ENCODE results near the gene ARVCF.

Gene ARVCF

DNA sequence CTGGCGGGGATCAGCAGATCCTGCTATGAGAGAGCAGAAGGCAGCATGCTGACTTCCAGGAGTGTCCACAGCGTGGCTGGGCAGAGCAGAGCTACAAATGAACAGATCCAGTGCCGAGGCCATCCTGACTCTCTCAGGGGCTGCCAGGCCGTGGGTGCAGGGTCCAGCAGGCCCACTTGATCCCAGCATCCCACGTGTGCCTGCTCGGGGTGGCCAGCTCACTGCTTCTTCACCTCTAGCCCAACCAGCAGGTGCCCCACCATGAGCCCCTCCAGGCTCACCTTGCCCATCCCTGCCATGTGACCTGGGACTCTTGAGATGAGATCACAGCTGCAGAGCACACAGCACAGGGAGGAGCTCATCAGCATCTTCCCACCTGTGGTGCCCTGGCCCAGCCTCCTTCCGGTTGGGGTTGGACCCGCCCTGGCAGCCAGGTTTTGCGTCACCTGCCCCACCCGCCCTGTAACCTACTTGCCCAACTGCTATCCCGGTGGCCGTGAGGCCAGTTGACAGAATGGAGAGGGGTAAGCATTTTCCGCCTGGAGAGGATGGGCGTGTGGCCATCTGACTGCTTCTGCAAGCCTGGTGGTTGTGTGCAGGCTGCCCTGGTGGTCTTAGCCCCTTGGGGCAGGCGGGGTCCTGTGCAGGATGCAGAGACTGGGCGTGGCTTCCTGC is 15.2 kb upstream of the ARVCF start:
- Histone ChIP-seq H3K9ac (ENCODE audit: low read depth in 1 of 2, low read length in 2 of 2) (no peak overlapping the region), H3K4me1 (ENCODE audit: control insufficient read depth in 1 of 2, insufficient read depth in 2 of 2, low read length in 2 of 2) (peaks cover 0 to 14% of the 10 kb centered on the region in 2 donors), H3K36me3 (ENCODE audit: control insufficient read depth in 1 of 2, insufficient read depth in 2 of 2, low read length in 2 of 2) (peaks cover 0 to 17% of the 10 kb centered on the region in 2 donors), H3K27me3 (ENCODE audit: control insufficient read depth in 1 of 2, insufficient read depth in 2 of 2, low read length in 2 of 2) (no peaks in the 10 kb centered on the region), H3K27ac (ENCODE audit: low read depth, low read length) (no peak overlapping the region), H3K4me3 (ENCODE audit: low read depth in 1 of 2, low read length in 2 of 2) (no peak overlapping the region), H3K9me3 (ENCODE audit: control insufficient read depth in 1 of 2, low read length in 2 of 2) (no peaks in the 10 kb centered on the region)

DNA sequence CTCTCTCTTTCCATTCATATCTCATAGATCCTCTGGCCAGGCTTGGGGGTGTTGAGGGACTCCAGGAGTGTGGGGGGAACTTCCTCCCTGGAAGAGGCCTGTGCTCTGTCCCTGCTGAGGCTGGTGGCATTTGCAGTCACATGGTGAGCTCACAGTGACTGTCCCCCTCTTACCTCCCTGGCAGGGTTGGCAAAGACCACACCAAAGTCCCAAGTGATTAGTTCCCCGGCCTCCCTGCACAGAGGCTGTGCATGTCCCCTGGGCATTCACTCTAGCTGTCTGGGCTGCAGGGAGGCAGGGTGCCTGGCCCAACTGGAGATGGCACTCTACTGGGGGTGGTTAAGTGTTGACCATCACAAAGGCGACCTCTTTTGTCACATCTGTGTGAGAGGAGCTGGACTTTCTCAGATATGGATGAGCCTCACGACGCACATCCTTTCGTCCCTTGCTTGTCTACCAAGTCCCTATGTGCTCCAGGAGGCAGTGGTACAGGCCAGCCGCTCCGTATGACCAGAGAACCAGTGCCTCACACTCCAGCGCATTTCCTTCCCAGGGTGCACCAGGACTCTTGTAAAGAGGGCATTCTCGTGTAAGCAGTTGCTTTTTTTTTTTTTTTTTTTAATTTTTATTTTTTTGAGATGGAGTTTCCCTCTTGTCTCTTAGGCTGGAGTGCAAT is 13.1 kb upstream of the ARVCF start:
- Histone ChIP-seq H3K36me3 (ENCODE audit: control insufficient read depth in 1 of 2, insufficient read depth in 2 of 2, low read length in 2 of 2) (peaks cover 0 to 18% of the 10 kb centered on the region in 2 donors), H3K9me3 (ENCODE audit: control insufficient read depth in 1 of 2, low read length in 2 of 2) (no peaks in the 10 kb centered on the region), H3K27me3 (ENCODE audit: control insufficient read depth in 1 of 2, insufficient read depth in 2 of 2, low read length in 2 of 2) (no peaks in the 10 kb centered on the region), H3K4me1 (ENCODE audit: control insufficient read depth in 1 of 2, insufficient read depth in 2 of 2, low read length in 2 of 2) (peaks cover 0 to 14% of the 10 kb centered on the region in 2 donors), H3K4me3 (ENCODE audit: low read depth in 1 of 2, low read length in 2 of 2) (no peak overlapping the region), H3K27ac (ENCODE audit: low read depth, low read length) (no peak overlapping the region), H3K9ac (ENCODE audit: low read depth in 1 of 2, low read length in 2 of 2) (no peak overlapping the region)

DNA sequence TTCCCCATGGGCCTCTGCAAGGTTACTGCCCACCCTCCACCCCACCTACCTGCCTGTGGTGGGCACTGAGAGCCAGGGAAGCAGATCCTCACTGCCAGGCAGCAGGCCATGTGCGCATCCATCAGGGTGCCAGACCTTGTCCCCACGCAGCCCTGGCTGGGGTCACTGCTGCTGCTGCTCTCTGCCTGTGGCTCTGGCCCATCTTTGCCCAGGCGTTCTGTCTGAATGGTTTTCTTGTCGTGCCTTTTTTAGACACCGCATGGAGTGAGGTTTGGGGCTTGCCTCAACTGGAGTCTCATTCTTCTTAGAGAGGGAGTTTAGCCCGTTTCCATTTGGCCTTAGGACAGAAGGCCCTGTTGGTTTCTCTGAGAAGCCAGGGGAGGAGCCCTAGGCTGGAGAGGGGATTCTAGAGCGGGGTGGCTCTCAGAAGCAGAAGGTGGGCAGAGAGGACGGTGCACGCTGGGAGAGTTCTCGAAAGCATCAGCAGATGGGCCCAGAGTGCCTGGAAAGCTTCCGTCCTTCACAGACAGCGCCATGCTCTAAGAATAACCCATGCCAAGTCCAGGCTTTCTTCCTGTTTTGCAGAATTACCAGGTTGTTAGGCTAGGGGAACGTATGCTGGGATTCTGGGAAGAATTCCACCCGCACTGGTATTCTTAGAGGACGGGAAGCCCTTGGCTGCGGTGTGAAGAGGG is 12.4 kb upstream of the ARVCF start:
- H3K36me3 ChIP-seq (ENCODE audit: control insufficient read depth in 1 of 2, insufficient read depth in 2 of 2, low read length in 2 of 2) = peaks cover 0 to 20% of the 10 kb centered on the region in 2 donors
- peaks cover 0 to 14% of the 10 kb centered on the region in 2 donors for H3K4me1 ChIP-seq (ENCODE audit: control insufficient read depth in 1 of 2, insufficient read depth in 2 of 2, low read length in 2 of 2)
- no peaks in the 10 kb centered on the region for H3K9me3 ChIP-seq (ENCODE audit: control insufficient read depth in 1 of 2, low read length in 2 of 2)
- no peak overlapping the region for H3K27ac ChIP-seq (ENCODE audit: low read depth, low read length)
- H3K9ac ChIP-seq (ENCODE audit: low read depth in 1 of 2, low read length in 2 of 2) = no peak overlapping the region
- H3K27me3 ChIP-seq (ENCODE audit: control insufficient read depth in 1 of 2, insufficient read depth in 2 of 2, low read length in 2 of 2) = no peaks in the 10 kb centered on the region
- no peak overlapping the region for H3K4me3 ChIP-seq (ENCODE audit: low read depth in 1 of 2, low read length in 2 of 2)

DNA sequence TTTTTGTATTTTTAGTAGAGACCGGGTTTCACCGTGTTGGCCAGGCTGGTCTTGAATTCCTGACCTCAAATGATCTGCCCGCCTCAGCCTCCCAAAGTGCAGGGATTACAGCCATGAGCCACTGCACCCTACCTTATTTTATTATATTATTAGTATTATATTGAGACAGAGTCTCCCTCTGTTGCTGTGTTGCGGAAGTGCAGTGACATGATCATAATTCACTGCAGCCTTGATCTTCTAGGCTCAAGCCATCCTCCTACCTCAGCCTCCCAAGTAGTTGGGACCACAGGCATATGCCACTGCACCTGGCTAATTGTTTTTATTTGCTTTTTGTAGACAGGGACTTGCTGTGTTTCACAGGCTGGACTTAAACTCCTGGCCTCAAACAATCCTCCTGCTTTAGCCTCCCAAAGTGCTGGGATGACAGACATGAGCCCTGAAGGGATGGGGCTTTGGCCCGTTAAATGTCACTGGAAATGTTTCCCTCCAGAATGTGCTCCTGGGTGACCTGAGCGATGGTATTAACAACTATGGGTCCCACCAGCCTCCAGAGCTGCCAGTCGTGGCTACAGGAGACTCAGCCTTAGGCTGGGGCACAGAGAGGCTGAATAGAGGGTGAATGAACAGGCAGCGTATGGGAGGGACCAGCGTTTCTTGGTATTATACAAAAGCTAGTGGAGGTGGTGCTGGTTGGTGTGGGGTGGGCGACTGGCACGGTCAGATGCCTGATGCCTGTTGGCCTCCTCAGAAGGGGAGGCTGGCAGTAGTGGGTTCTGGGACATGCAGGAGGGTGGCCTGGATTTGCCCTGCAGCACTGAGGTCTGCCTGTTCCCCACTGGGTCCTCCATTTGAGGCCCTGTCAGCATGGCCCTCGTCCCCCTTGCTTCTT is 11.6 kb upstream of the ARVCF start:
- Histone ChIP-seq H3K27ac (ENCODE audit: low read depth, low read length) (no peak overlapping the region), H3K27me3 (ENCODE audit: control insufficient read depth in 1 of 2, insufficient read depth in 2 of 2, low read length in 2 of 2) (no peaks in the 10 kb centered on the region), H3K36me3 (ENCODE audit: control insufficient read depth in 1 of 2, insufficient read depth in 2 of 2, low read length in 2 of 2) (peaks cover 0 to 20% of the 10 kb centered on the region in 2 donors), H3K4me3 (ENCODE audit: low read depth in 1 of 2, low read length in 2 of 2) (no peak overlapping the region), H3K9ac (ENCODE audit: low read depth in 1 of 2, low read length in 2 of 2) (no peak overlapping the region), H3K9me3 (ENCODE audit: control insufficient read depth in 1 of 2, low read length in 2 of 2) (no peaks in the 10 kb centered on the region), H3K4me1 (ENCODE audit: control insufficient read depth in 1 of 2, insufficient read depth in 2 of 2, low read length in 2 of 2) (peaks cover 0 to 14% of the 10 kb centered on the region in 2 donors)

DNA sequence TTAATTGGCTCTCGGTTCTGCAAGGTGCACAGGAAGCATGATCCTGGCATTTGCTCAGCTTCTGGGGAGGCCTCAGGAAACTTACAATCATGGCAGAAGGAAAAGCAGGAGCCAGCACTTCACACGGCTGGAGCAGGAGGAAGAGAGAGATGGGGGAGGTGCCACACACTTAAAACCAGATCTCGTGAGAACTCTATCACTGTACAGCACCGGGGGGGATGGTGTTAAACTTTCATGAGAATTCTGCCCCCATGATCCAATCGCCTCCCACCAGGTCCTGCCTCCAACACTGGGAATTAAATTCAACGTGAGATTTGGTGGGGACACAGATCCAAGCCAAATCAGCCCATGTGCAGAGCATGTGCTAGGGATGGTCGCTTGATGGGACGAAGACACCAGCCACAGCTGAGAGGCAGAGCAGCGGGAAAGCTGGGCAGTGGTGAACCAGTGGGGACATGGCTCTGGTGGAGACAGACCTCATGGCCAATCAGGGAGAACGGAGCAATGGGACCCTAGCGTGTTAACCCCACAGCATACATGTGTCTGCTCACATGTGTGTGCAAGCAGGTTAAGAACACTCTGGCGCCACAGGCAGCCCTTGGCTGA is 10.5 kb upstream of the ARVCF start:
- no peak overlapping the region for H3K4me3 ChIP-seq (ENCODE audit: low read depth in 1 of 2, low read length in 2 of 2)
- no peaks in the 10 kb centered on the region for H3K27me3 ChIP-seq (ENCODE audit: control insufficient read depth in 1 of 2, insufficient read depth in 2 of 2, low read length in 2 of 2)
- no peaks in the 10 kb centered on the region for H3K9me3 ChIP-seq (ENCODE audit: control insufficient read depth in 1 of 2, low read length in 2 of 2)
- no peak overlapping the region for H3K9ac ChIP-seq (ENCODE audit: low read depth in 1 of 2, low read length in 2 of 2)
- peaks cover 0 to 18% of the 10 kb centered on the region in 2 donors for H3K36me3 ChIP-seq (ENCODE audit: control insufficient read depth in 1 of 2, insufficient read depth in 2 of 2, low read length in 2 of 2)
- peaks cover 8 to 16% of the 10 kb centered on the region in 2 donors for H3K4me1 ChIP-seq (ENCODE audit: control insufficient read depth in 1 of 2, insufficient read depth in 2 of 2, low read length in 2 of 2)
- H3K27ac ChIP-seq (ENCODE audit: low read depth, low read length) = no peak overlapping the region

DNA sequence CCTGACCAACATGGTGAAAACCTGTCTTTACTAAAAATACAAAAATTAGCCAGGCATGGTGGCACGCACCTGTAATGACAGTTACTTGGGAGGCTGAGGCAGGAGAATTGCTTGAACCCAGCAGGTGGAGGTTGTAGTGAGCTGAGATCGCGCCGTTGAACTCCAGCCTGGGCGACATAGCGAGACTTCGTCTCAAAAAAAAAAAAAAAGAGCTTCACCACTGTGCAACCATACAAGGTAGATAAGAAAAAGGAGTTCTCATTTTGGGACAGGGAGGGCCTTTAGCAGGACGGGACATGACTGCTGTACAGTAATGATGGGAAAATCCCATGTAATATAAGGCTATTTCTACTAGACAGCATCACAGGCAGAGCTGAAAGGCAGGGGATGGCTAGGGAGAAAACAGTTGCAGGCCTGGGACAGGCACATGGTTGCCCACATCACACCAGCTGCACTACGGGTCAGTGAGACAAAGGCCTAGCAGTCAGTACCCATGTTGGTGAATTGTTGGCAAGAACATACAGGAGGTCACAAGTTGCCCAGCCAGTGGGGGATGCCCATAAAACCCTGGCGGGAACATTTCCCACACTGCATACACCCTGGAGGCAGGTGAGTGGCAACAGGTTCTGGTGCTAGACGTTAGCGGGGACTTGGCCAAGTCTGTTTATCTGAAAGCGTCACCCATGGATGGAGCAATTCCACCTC is 9.7 kb upstream of the ARVCF start:
- H3K9me3 ChIP-seq (ENCODE audit: control insufficient read depth in 1 of 2, low read length in 2 of 2) = no peaks in the 10 kb centered on the region
- H3K9ac ChIP-seq (ENCODE audit: low read depth in 1 of 2, low read length in 2 of 2) = no peak overlapping the region
- H3K27ac ChIP-seq (ENCODE audit: low read depth, low read length) = no peak overlapping the region
- H3K36me3 ChIP-seq (ENCODE audit: control insufficient read depth in 1 of 2, insufficient read depth in 2 of 2, low read length in 2 of 2) = peaks cover 0 to 11% of the 10 kb centered on the region in 2 donors
- H3K4me1 ChIP-seq (ENCODE audit: control insufficient read depth in 1 of 2, insufficient read depth in 2 of 2, low read length in 2 of 2) = peaks cover 14 to 18% of the 10 kb centered on the region in 2 donors
- no peak overlapping the region for H3K4me3 ChIP-seq (ENCODE audit: low read depth in 1 of 2, low read length in 2 of 2)
- no peaks in the 10 kb centered on the region for H3K27me3 ChIP-seq (ENCODE audit: control insufficient read depth in 1 of 2, insufficient read depth in 2 of 2, low read length in 2 of 2)

DNA sequence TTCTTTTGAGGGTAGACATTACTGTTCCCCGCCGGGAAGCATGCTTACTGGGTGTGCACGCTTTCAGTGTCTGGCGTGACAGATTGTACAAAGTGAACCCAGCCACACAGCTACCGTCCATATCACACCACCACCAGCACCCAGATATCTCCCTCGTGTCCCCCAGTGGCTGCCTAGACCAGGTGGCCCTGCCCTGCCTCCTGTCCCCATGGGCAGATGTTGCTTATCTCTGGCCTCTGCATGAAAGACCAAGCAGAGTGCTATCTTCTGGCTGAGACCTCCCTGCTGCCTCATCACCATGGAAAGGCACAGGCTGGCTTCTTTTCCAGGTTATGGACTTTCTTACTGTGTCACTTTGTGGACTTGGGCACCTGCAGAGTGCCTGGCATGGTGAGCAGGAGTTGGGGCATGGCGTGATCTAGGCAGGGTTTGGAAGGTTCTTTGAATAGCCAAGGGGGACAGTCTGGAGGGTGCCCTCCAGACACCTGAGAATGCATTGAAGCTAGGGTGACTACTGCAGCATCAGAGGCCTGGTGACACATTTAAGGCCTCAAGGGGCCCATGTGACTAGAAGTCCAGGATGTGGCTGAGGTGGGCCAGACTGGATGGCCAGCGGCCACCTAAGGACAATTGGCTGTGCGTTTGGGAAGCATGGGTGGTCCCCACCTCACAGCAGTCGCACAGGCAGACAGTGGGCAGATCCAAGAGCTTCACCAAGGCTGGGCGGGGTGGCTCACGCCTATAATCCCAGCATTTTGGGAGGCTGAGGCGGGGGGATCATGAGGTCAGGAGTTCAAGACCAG is 9.0 kb upstream of the ARVCF start:
- Histone ChIP-seq H3K9me3 (ENCODE audit: control insufficient read depth in 1 of 2, low read length in 2 of 2) (no peaks in the 10 kb centered on the region), H3K9ac (ENCODE audit: low read depth in 1 of 2, low read length in 2 of 2) (no peak overlapping the region), H3K4me1 (ENCODE audit: control insufficient read depth in 1 of 2, insufficient read depth in 2 of 2, low read length in 2 of 2) (peaks cover 14 to 19% of the 10 kb centered on the region in 2 donors), H3K27me3 (ENCODE audit: control insufficient read depth in 1 of 2, insufficient read depth in 2 of 2, low read length in 2 of 2) (no peaks in the 10 kb centered on the region), H3K4me3 (ENCODE audit: low read depth in 1 of 2, low read length in 2 of 2) (no peak overlapping the region), H3K27ac (ENCODE audit: low read depth, low read length) (no peak overlapping the region), H3K36me3 (ENCODE audit: control insufficient read depth in 1 of 2, insufficient read depth in 2 of 2, low read length in 2 of 2) (peaks cover 0 to 9% of the 10 kb centered on the region in 2 donors)

DNA sequence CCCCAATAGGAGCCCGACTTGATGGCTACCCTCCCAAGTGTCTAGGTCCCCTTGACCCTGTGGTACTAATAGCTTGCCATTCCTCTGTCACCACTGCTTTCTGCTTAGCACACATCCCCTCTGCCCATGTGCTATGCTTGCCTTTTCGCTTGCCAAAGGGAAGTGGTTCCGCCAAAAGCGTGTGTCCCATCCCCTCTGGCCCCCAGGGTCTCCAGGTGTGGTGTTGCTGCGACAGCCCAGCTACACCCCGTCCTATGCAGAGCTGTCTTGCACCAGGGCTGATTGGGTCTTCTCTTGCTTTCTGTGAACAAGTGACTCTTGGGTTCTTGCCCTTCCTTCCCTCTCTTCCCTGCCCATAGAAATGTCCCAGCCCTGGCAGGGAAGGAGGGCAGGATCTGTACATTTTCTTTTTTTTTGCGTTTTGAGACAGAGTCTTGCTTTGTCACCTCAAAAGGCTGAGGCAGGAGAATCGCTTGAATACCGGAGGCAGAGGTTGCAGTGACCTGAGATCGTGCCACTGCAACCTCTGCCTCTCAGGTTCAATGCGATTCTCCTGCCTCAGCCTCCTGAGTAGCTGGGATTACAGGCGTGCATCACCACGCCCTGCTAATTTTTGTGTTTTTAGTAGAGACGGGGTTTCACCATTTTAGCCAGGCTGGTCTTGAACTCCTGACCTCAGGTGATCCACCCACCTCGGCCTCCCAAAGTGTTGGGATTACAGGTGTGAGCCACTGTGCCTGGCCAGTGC is 8.2 kb upstream of the ARVCF start:
- H3K4me1 ChIP-seq (ENCODE audit: control insufficient read depth in 1 of 2, insufficient read depth in 2 of 2, low read length in 2 of 2) = peaks cover 14 to 25% of the 10 kb centered on the region in 2 donors

More for the DNA sequence above, 8.2 kb upstream of the ARVCF start:
- Histone ChIP-seq H3K9me3 (ENCODE audit: control insufficient read depth in 1 of 2, low read length in 2 of 2) (no peaks in the 10 kb centered on the region), H3K27me3 (ENCODE audit: control insufficient read depth in 1 of 2, insufficient read depth in 2 of 2, low read length in 2 of 2) (no peaks in the 10 kb centered on the region), H3K27ac (ENCODE audit: low read depth, low read length) (no peak overlapping the region), H3K36me3 (ENCODE audit: control insufficient read depth in 1 of 2, insufficient read depth in 2 of 2, low read length in 2 of 2) (peaks cover 0 to 9% of the 10 kb centered on the region in 2 donors), H3K9ac (ENCODE audit: low read depth in 1 of 2, low read length in 2 of 2) (no peak overlapping the region), H3K4me3 (ENCODE audit: low read depth in 1 of 2, low read length in 2 of 2) (no peak overlapping the region)

Measured in duodenal mucosa (tissue), 2 donors.